Transverse colon (tissue), 3 donors: ENCODE measurements around the gene PBX3.

Experiments
- POLR2A ChIP-seq: fragments of 450-650 bp; IDR thresholded peaks from one replicate; pipeline ENCODE4 v1.6.1; 2016; ENCODE audit warnings: antibody characterized with exemption, mild to moderate bottlenecking, moderate library complexity
- TF ChIP-seq, protein P1 (sequence below), 5 experiments: fragments of 200-600 bp in 3 of 5; fragments of 450-650 bp in 2 of 5; sonication (generic) in 3 of 5; IDR thresholded peaks; 1 replicate in 2 of 5; 2 replicates in 3 of 5; pipeline ENCODE4 v1.5.1; 2016 to 2017; ENCODE audit warnings: antibody characterized with exemption in 5 of 5, inconsistent platforms in 3 of 5, mild to moderate bottlenecking in 2 of 5, moderate library complexity in 1 of 5

- TF ChIP-seq, protein P1, sequence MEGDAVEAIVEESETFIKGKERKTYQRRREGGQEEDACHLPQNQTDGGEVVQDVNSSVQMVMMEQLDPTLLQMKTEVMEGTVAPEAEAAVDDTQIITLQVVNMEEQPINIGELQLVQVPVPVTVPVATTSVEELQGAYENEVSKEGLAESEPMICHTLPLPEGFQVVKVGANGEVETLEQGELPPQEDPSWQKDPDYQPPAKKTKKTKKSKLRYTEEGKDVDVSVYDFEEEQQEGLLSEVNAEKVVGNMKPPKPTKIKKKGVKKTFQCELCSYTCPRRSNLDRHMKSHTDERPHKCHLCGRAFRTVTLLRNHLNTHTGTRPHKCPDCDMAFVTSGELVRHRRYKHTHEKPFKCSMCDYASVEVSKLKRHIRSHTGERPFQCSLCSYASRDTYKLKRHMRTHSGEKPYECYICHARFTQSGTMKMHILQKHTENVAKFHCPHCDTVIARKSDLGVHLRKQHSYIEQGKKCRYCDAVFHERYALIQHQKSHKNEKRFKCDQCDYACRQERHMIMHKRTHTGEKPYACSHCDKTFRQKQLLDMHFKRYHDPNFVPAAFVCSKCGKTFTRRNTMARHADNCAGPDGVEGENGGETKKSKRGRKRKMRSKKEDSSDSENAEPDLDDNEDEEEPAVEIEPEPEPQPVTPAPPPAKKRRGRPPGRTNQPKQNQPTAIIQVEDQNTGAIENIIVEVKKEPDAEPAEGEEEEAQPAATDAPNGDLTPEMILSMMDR (IDR thresholded peaks at IDR 0.05) = no peak
- no peak for TF ChIP-seq POLR2A
Observed at GRCh38 chr9:125861405-125862058, 114.4 kb downstream of the PBX3 start.
